Parathyroid adenoma (tissue), 2 donors: ENCODE data around the gene CEP128.

Experiments
- H2AFZ ChIP-seq: fragments of 300-600 bp; sonication (generic); one replicate; pipeline ENCODE4 v1.7.0; 2017; ENCODE audit warnings: antibody characterized with exemption, mild to moderate bottlenecking
- H3K27ac ChIP-seq: fragments of 300-600 bp; sonication (generic); one replicate; pipeline ENCODE4 v1.7.0; 2017
- H3K27me3 ChIP-seq: fragments of 300-600 bp; sonication (generic); one replicate; pipeline ENCODE4 v1.7.0; 2017; ENCODE audit warnings: low read length; ENCODE audit not compliant: control insufficient read depth, insufficient read depth
- H3K36me3 ChIP-seq: fragments of 300-600 bp; sonication (generic); one replicate; pipeline ENCODE4 v1.7.0; 2017; ENCODE audit warnings: low read length; ENCODE audit not compliant: control insufficient read depth, insufficient read depth
- H3K4me1 ChIP-seq: fragments of 300-600 bp; sonication (generic); one replicate; pipeline ENCODE4 v1.7.0; 2017; ENCODE audit warnings: control low read depth
- H3K4me2 ChIP-seq: fragments of 300-600 bp; sonication (generic); one replicate; pipeline ENCODE4 v1.7.0; 2017; ENCODE audit warnings: low read length
- H3K4me3 ChIP-seq: fragments of 300-600 bp; sonication (generic); one replicate; pipeline ENCODE4 v1.7.0; 2017; ENCODE audit warnings: low read depth, low read length
- H3K79me2 ChIP-seq: fragments of 300-600 bp; sonication (generic); one replicate; pipeline ENCODE4 v1.7.0; 2017; ENCODE audit warnings: control low read depth
- H3K9ac ChIP-seq: fragments of 300-600 bp; sonication (generic); one replicate; pipeline ENCODE4 v1.7.0; 2017; ENCODE audit warnings: mild to moderate bottlenecking
- H3K9me3 ChIP-seq: fragments of 300-600 bp; sonication (generic); one replicate; pipeline ENCODE4 v1.7.0; 2017; ENCODE audit warnings: low read length; ENCODE audit not compliant: control insufficient read depth
- CTCF ChIP-seq: fragments of 300-600 bp; sonication (generic); IDR thresholded peaks from one replicate; pipeline ENCODE4 v1.7.0; 2017; ENCODE audit warnings: antibody characterized with exemption, mild to moderate bottlenecking
- donor health status: primary hyperparathyroidism.

Gene CEP128

GRCh38 chr14:80455031-80455430 is 486.5 kb downstream of the CEP128 start:
- Histone ChIP-seq H3K4me3 (no peak overlapping the region), H3K9me3 (no peaks in the 10 kb centered on the region), H3K79me2 (no peaks in the 10 kb centered on the region), H2AFZ (no peak overlapping the region), H3K27ac (no peak overlapping the region), H3K27me3 (no peaks in the 10 kb centered on the region), H3K36me3 (no peaks in the 10 kb centered on the region), H3K9ac (no peak overlapping the region), H3K4me2 (no peak overlapping the region), H3K4me1 (peaks cover 5% of the 10 kb centered on the region)
- TF ChIP-seq CTCF = no peak

DNA sequence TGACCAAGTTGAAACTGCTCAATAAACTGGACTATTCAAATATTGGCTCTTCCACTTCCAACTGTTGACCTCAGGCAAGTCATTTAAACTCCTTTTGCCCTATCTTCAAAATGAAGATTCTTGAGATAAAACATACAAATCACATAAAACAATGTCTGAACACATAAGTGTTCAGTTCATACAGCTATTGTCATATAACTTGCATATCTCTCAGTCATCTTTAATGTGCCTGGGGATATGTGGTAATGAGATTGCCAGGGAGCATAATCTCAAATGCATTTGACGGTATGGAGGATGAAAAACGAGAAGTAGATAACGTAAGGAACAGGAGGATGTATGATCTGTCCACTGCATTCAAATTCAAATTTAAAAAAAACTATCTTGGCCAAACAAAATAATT is 493.3 kb downstream of the CEP128 start:
- Histone ChIP-seq H3K27me3 (no peaks in the 10 kb centered on the region), H3K4me2 (no peak overlapping the region), H3K36me3 (no peaks in the 10 kb centered on the region), H2AFZ (no peak overlapping the region), H3K9ac (no peak overlapping the region), H3K79me2 (no peaks in the 10 kb centered on the region), H3K27ac (no peak overlapping the region), H3K4me3 (no peak overlapping the region), H3K9me3 (no peaks in the 10 kb centered on the region), H3K4me1 (no peaks in the 10 kb centered on the region)
- no peak for TF ChIP-seq CTCF

- Histone ChIP-seq H3K36me3 (no peaks in the 10 kb centered on the region), H3K4me2 (no peak overlapping the region), H3K9me3 (no peaks in the 10 kb centered on the region), H3K4me3 (no peak overlapping the region), H3K9ac (no peak overlapping the region), H3K27me3 (no peaks in the 10 kb centered on the region), H2AFZ (no peak overlapping the region), H3K27ac (no peak overlapping the region), H3K79me2 (no peaks in the 10 kb centered on the region), H3K4me1 (no peaks in the 10 kb centered on the region)
- no peak for TF ChIP-seq CTCF
Observed at GRCh38 chr14:80447392-80447791, 494.1 kb downstream of the CEP128 start.
